Astrocyte (in vitro differentiated cells and primary cell): ENCODE data around the gene PCDHGC4. TPM values are rescaled to one million over a fixed set of nuclear protein-coding genes. Genes with fewer than 3 reads are reported as not detected.

Source experiments
- DNase-seq: peaks from one replicate; pipeline ENCODE4 v3.0.0-alpha.2; 2010; ENCODE audit warnings: low read depth
- FAIRE-seq: peaks from 2 replicates; lab custom pipeline; 2011; peaks lifted over from hg19 to GRCh38; lab: Jason Lieb, UNC
- H2AFZ ChIP-seq: 2 replicates; pipeline ENCODE4 v1.6.0; 2012; ENCODE audit warnings: low read depth, low read length, inconsistent platforms
- H3K27ac ChIP-seq: 2 replicates; pipeline ENCODE4 v1.5.1; 2011; ENCODE audit warnings: low read depth, low read length, inconsistent platforms
- H3K27me3 ChIP-seq: 2 replicates; pipeline ENCODE4 v1.6.0; 2011; ENCODE audit warnings: low read length, inconsistent platforms; ENCODE audit not compliant: insufficient read depth
- H3K36me3 ChIP-seq: 2 replicates; pipeline ENCODE4 v1.5.1; 2011; ENCODE audit warnings: low read length, inconsistent platforms; ENCODE audit not compliant: insufficient read depth
- H3K4me1 ChIP-seq: 2 replicates; pipeline ENCODE4 v1.5.1; 2011; ENCODE audit warnings: low read length, inconsistent platforms; ENCODE audit not compliant: insufficient read depth
- H3K4me2 ChIP-seq: 2 replicates; pipeline ENCODE4 v1.6.0; 2012; ENCODE audit warnings: low read length, inconsistent platforms
- H3K4me3 ChIP-seq: 2 replicates; pipeline ENCODE4 v1.5.1; 2011; ENCODE audit warnings: low read depth, mild to moderate bottlenecking, low read length, inconsistent platforms; ENCODE audit not compliant: insufficient read depth
- H3K79me2 ChIP-seq: 2 replicates; pipeline ENCODE4 v1.6.0; 2012; ENCODE audit warnings: mild to moderate bottlenecking, low read length, inconsistent platforms; ENCODE audit not compliant: insufficient read depth
- H3K9ac ChIP-seq: 2 replicates; pipeline ENCODE4 v1.6.0; 2012; ENCODE audit warnings: mild to moderate bottlenecking, low read length, inconsistent platforms
- H3K9me3 ChIP-seq: 2 replicates; pipeline ENCODE4 v1.5.1; 2012; ENCODE audit warnings: low read depth, mild to moderate bottlenecking, low read length, inconsistent platforms; ENCODE audit not compliant: insufficient read depth
- H4K20me1 ChIP-seq: 2 replicates; pipeline ENCODE4 v1.6.0; 2012; ENCODE audit warnings: low read length, inconsistent platforms; ENCODE audit not compliant: insufficient read depth
- H3K27ac Mint-ChIP-seq: one replicate; pipeline ENCODE4 v1.8.0; 2021; ENCODE audit warnings: mild to moderate bottlenecking, mixed read lengths; ENCODE audit not compliant: unreplicated experiment
- H3K27me3 Mint-ChIP-seq: one replicate; pipeline ENCODE4 v1.8.0; 2021; ENCODE audit warnings: low read depth, mixed read lengths; ENCODE audit not compliant: unreplicated experiment
- H3K36me3 Mint-ChIP-seq: one replicate; pipeline ENCODE4 v1.8.0; 2021; ENCODE audit warnings: low read depth, mixed read lengths; ENCODE audit not compliant: unreplicated experiment
- H3K4me1 Mint-ChIP-seq: one replicate; pipeline ENCODE4 v1.8.0; 2021; ENCODE audit warnings: low read depth, mixed read lengths; ENCODE audit not compliant: unreplicated experiment
- H3K4me3 Mint-ChIP-seq: one replicate; pipeline ENCODE4 v1.8.0; 2021; ENCODE audit warnings: mild to moderate bottlenecking, moderate library complexity, mixed read lengths; ENCODE audit not compliant: unreplicated experiment
- H3K9me3 Mint-ChIP-seq: one replicate; pipeline ENCODE4 v1.8.0; 2021; ENCODE audit warnings: mild to moderate bottlenecking, mixed read lengths; ENCODE audit not compliant: unreplicated experiment
- EZH2 ChIP-seq: IDR thresholded peaks from 2 replicates; pipeline ENCODE4 v1.6.1; 2012; ENCODE audit warnings: mild to moderate bottlenecking, low read length, inconsistent platforms; ENCODE audit not compliant: insufficient read depth
- total RNA-seq: library from RNA; stranded (reverse); gene quantifications from 2 replicates; pipeline ENCODE4 v1.2.1, GENCODE V29; 2021
- TF ChIP-seq, protein P1 (sequence below): IDR thresholded peaks from 2 replicates; pipeline ENCODE4 v1.5.1; 2011; ENCODE audit warnings: low read depth, mild to moderate bottlenecking, inconsistent platforms, low read length, moderate library complexity; ENCODE audit not compliant: insufficient read depth

PCDHGC4 gene
- total RNA-seq, 1 donor from 2014 or later, result 7.4 TPM

DNA sequence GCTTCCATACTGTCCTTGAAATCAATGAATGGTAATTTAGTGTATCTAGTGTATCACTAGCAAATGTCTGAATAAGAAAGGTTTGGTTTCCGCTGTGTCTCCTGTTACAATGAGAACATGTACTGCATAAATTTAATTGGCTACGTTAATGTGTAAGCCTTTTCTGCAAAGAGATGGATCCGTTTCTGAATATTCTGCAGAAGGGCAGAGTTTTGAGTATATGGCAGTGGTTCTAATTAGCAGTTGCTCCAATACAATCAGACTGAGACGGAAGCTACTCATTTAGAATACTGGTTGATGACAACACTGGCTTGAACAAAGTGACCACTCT is 555 bp upstream of the PCDHGC4 start:
- peak overlapping the region; percentile 75 for H3K4me3 Mint-ChIP-seq
- H3K9me3 Mint-ChIP-seq, result no peaks in the 10 kb centered on the region
- no peak overlapping the region for H3K9ac ChIP-seq
- no peak overlapping the region for H3K27ac ChIP-seq
- peaks cover 35% of the 10 kb centered on the region for H3K36me3 Mint-ChIP-seq
- H3K9me3 ChIP-seq, result no peaks in the 10 kb centered on the region
- peaks cover 25% of the 10 kb centered on the region for H3K4me1 ChIP-seq
- no peaks in the 10 kb centered on the region for H3K36me3 ChIP-seq
- H3K27ac Mint-ChIP-seq, result no peak overlapping the region
- H3K27me3 ChIP-seq, result no peaks in the 10 kb centered on the region
- no peaks in the 10 kb centered on the region for H3K27me3 Mint-ChIP-seq
- no peak overlapping the region for H2AFZ ChIP-seq
- peaks cover 36% of the 10 kb centered on the region for H3K4me1 Mint-ChIP-seq
- FAIRE-seq (peak; percentile 56), DNase-seq (peak; percentile 25)
- H3K4me3 ChIP-seq, result peak overlapping the region; percentile 49
- peaks cover 92% of the 10 kb centered on the region for H4K20me1 ChIP-seq
- H3K4me2 ChIP-seq, result peak overlapping the region; percentile 83
- TF ChIP-seq EZH2, result no peak
- TF ChIP-seq, protein P1, sequence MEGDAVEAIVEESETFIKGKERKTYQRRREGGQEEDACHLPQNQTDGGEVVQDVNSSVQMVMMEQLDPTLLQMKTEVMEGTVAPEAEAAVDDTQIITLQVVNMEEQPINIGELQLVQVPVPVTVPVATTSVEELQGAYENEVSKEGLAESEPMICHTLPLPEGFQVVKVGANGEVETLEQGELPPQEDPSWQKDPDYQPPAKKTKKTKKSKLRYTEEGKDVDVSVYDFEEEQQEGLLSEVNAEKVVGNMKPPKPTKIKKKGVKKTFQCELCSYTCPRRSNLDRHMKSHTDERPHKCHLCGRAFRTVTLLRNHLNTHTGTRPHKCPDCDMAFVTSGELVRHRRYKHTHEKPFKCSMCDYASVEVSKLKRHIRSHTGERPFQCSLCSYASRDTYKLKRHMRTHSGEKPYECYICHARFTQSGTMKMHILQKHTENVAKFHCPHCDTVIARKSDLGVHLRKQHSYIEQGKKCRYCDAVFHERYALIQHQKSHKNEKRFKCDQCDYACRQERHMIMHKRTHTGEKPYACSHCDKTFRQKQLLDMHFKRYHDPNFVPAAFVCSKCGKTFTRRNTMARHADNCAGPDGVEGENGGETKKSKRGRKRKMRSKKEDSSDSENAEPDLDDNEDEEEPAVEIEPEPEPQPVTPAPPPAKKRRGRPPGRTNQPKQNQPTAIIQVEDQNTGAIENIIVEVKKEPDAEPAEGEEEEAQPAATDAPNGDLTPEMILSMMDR, result no peak
- peaks cover 77% of the 10 kb centered on the region for H3K79me2 ChIP-seq

DNA sequence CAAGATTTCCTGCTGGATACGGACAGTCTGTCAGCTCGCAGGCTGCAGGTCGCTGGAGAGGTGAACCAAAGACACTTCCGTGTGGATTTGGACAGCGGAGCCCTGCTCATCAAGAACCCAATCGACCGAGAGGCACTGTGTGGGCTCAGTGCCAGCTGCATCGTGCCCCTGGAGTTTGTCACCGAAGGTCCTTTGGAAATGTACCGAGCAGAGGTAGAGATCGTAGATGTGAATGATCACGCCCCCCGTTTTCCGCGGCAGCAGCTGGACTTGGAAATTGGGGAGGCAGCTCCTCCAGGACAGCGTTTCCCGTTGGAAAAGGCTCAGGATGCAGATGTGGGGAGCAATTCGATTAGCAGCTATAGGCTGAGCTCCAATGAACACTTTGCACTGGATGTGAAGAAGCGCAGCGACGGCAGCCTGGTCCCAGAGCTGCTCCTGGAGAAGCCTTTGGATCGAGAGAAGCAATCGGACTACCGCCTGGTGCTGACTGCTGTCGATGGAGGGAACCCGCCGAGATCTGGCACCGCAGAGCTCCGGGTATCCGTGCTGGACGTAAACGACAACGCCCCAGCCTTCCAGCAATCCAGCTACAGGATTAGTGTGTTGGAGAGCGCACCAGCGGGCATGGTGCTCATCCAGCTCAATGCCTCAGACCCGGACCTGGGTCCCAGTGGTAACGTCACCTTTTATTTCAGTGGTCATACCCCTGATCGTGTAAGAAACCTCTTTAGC is 658 bp downstream of the PCDHGC4 start:
- Histone ChIP-seq H3K27me3 (no peaks in the 10 kb centered on the region), H3K4me3 (peak overlapping the region; percentile 49), H3K9me3 (no peaks in the 10 kb centered on the region), H3K4me1 (peaks cover 28% of the 10 kb centered on the region), H3K36me3 (no peaks in the 10 kb centered on the region), H3K4me2 (peak overlapping the region; percentile 83), H3K9ac (peak overlapping the region; percentile 23), H3K79me2 (peaks cover 76% of the 10 kb centered on the region), H4K20me1 (peaks cover 93% of the 10 kb centered on the region), H3K27ac (no peak overlapping the region), H2AFZ (no peak overlapping the region)
- TF ChIP-seq, protein P1, result no peak
- TF ChIP-seq EZH2, result no peak
- H3K27ac Mint-ChIP-seq, result no peak overlapping the region
- peaks cover 42% of the 10 kb centered on the region for H3K36me3 Mint-ChIP-seq
- H3K27me3 Mint-ChIP-seq, result no peaks in the 10 kb centered on the region
- H3K4me1 Mint-ChIP-seq, result peaks cover 40% of the 10 kb centered on the region
- no peak for FAIRE-seq
- DNase-seq, result no peak
- peak overlapping the region; percentile 75 for H3K4me3 Mint-ChIP-seq
- no peaks in the 10 kb centered on the region for H3K9me3 Mint-ChIP-seq

DNA sequence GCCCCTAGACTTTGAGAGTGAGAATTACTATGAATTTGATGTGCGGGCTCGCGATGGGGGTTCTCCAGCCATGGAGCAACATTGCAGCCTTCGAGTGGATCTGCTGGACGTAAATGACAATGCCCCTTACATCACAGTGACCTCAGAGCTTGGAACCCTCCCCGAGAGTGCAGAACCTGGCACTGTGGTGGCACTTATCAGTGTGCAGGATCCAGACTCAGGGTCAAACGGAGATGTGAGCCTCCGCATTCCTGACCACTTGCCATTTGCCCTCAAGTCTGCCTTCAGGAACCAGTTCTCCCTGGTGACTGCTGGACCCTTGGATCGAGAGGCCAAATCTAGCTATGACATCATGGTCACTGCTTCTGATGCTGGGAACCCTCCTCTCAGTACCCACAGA is 1.3 kb downstream of the PCDHGC4 start:
- Mint-ChIP-seq H3K27me3 (no peaks in the 10 kb centered on the region), H3K4me3 (peak overlapping the region; percentile 50), H3K36me3 (peaks cover 42% of the 10 kb centered on the region), H3K9me3 (peaks cover 2% of the 10 kb centered on the region), H3K27ac (no peak overlapping the region), H3K4me1 (peaks cover 37% of the 10 kb centered on the region)
- Histone ChIP-seq H3K27ac (no peak overlapping the region), H3K79me2 (peaks cover 76% of the 10 kb centered on the region), H3K27me3 (no peaks in the 10 kb centered on the region), H2AFZ (no peak overlapping the region), H3K4me3 (no peak overlapping the region), H3K36me3 (no peaks in the 10 kb centered on the region), H3K4me2 (no peak overlapping the region), H3K9me3 (no peaks in the 10 kb centered on the region), H4K20me1 (peaks cover 93% of the 10 kb centered on the region), H3K9ac (no peak overlapping the region), H3K4me1 (peaks cover 28% of the 10 kb centered on the region)
- no peak for DNase-seq
- no peak for FAIRE-seq
- TF ChIP-seq, protein P1, result no peak
- TF ChIP-seq EZH2, result no peak
